OCI-LY7 (cell line): ENCODE data around the gene SPR. TPM values are rescaled to one million over a fixed set of nuclear protein-coding genes. Genes with fewer than 3 reads are reported as not detected.

Experiments
- BruUV-seq: library from RNA; stranded (reverse); fragments of 400-500 nt; replicated peaks from 2 replicates; lab custom pipeline; 2021; lab: Mats Ljungman, UMichigan
- CTCF ChIA-PET: fragments of 300-600 bp; sonication (Branson Sonifier 250); formaldehyde crosslinking; loops from one replicate; lab custom pipeline; 2022; ENCODE audit warnings: antibody characterized with exemption; ENCODE audit not compliant: unreplicated experiment; lab: Charles Lee
- POLR2A ChIA-PET: fragments of 300-600 bp; sonication (Branson Sonifier 250); formaldehyde crosslinking; loops from one replicate; lab custom pipeline; 2022; ENCODE audit warnings: antibody characterized with exemption; lab: Charles Lee
- DNase-seq: peaks from one replicate; pipeline ENCODE4 v3.0.0-alpha.2; 2015; ENCODE audit warnings: low spot score
- H2AFZ ChIP-seq: fragments of 200-600 bp; sonication (generic), shearing (Covaris generic); 2 replicates; pipeline ENCODE4 v1.6.1; 2014; ENCODE audit warnings: mild to moderate bottlenecking, antibody characterized with exemption, low read length, moderate library complexity
- H3K27ac ChIP-seq: fragments of 200-600 bp; sonication (generic); 2 replicates; pipeline ENCODE4 v1.5.1; 2014; ENCODE audit warnings: mixed run types, low read depth, mild to moderate bottlenecking, moderate library complexity, low read length, inconsistent platforms; ENCODE audit not compliant: poor library complexity, severe bottlenecking
- H3K36me3 ChIP-seq: fragments of 200-600 bp; sonication (generic); 2 replicates; pipeline ENCODE4 v1.6.1; 2014; ENCODE audit warnings: mild to moderate bottlenecking, antibody characterized with exemption, low read length, moderate library complexity, mixed read lengths; ENCODE audit not compliant: insufficient read depth
- H3K4me1 ChIP-seq: fragments of 200-600 bp; sonication (generic); 2 replicates; pipeline ENCODE4 v1.5.1; 2014; ENCODE audit warnings: mild to moderate bottlenecking, low read length; ENCODE audit not compliant: insufficient read depth, poor library complexity, severe bottlenecking
- H3K4me2 ChIP-seq: fragments of 200-600 bp; sonication (generic); 2 replicates; pipeline ENCODE4 v1.6.1; 2014; ENCODE audit warnings: mild to moderate bottlenecking, low read length
- H3K4me3 ChIP-seq: fragments of 200-600 bp; sonication (generic); 2 replicates; pipeline ENCODE4 v1.5.1; 2014; ENCODE audit warnings: mild to moderate bottlenecking, low read depth, low read length; ENCODE audit not compliant: poor library complexity, severe bottlenecking
- H3K79me2 ChIP-seq: fragments of 200-600 bp; sonication (generic); 2 replicates; pipeline ENCODE4 v1.6.1; 2016; ENCODE audit warnings: low read depth, mild to moderate bottlenecking, low read length, moderate library complexity, mixed read lengths; ENCODE audit not compliant: insufficient read depth
- H3K9me2 ChIP-seq: fragments of 200-600 bp; sonication (generic); 2 replicates; pipeline ENCODE4 v1.6.1; 2016; ENCODE audit warnings: mild to moderate bottlenecking, low read length, mixed read lengths; ENCODE audit not compliant: insufficient read depth
- H3K9me3 ChIP-seq: fragments of 200-600 bp; sonication (generic); 2 replicates; pipeline ENCODE4 v1.6.1; 2014; ENCODE audit warnings: mild to moderate bottlenecking, mixed run types, low read length, mixed read lengths
- H4K20me1 ChIP-seq: fragments of 200-600 bp; sonication (generic); 2 replicates; pipeline ENCODE4 v1.6.1; 2014; ENCODE audit warnings: mild to moderate bottlenecking, antibody characterized with exemption, low read length, moderate library complexity, mixed read lengths; ENCODE audit not compliant: insufficient read depth
- CTCF ChIP-seq: fragments of 200-600 bp; sonication (generic); conservative IDR thresholded peaks from 2 replicates; pipeline ENCODE4 v1.5.1; 2014; ENCODE audit warnings: mild to moderate bottlenecking, antibody characterized with exemption, low read length, moderate library complexity, mixed read lengths
- EZH2phosphoT487 ChIP-seq: fragments of 200-600 bp; sonication (generic); IDR thresholded peaks from 2 replicates; pipeline ENCODE4 v1.6.1; 2018; ENCODE audit warnings: low read depth, borderline replicate concordance, mild to moderate bottlenecking, mixed run types, antibody characterized with exemption, low read length, moderate library complexity, mixed read lengths
- intact Hi-C: fragments of 100-400 bp; cut with micrococcal nuclease; formaldehyde crosslinking; loops from one replicate; pipeline ENCODE4 v1.10.0; 2022; ENCODE audit not compliant: unreplicated experiment
- total RNA-seq, 2 experiments: library from RNA; depleted of rRNA in 1 of 2; stranded (reverse); fragments of >200 nt in 1 of 2; shearing (Covaris generic) in 1 of 2; gene quantifications; 2 replicates each; pipeline ENCODE4 v1.2.3, GENCODE V29; 2014 to 2022

Gene SPR
- total RNA-seq, 2 experiments from 2014 or later = not detected

GRCh38 chr2:72864500-72864899 is 22.7 kb upstream of the SPR start:
- Histone ChIP-seq H3K79me2 (no peaks in the 10 kb centered on the region), H3K27ac (no peak overlapping the region), H4K20me1 (no peaks in the 10 kb centered on the region), H3K4me1 (no peaks in the 10 kb centered on the region), H3K9me2 (0 out of 2 replicates have a peak, but pooled peaks cover 2% of the 10 kb centered on the region), H2AFZ (no peak overlapping the region), H3K36me3 (no peaks in the 10 kb centered on the region), H3K4me3 (no peak overlapping the region), H3K4me2 (no peak overlapping the region), H3K9me3 (no peaks in the 10 kb centered on the region)
- no TSS peak for BruUV-seq
- ChIA-PET POLR2A (no interaction called here), CTCF (no interaction called here)
- intact Hi-C loops = no loop called here
- TF ChIP-seq EZH2phosphoT487 (no peak), CTCF (no peak)
- DNase-seq = no peak

GRCh38 chr2:72871060-72871459 is 16.1 kb upstream of the SPR start:
- Histone ChIP-seq H3K9me3 (no peaks in the 10 kb centered on the region), H2AFZ (no peak overlapping the region), H3K4me1 (no peaks in the 10 kb centered on the region), H3K9me2 (0 out of 2 replicates have a peak, but pooled peaks cover 2% of the 10 kb centered on the region), H4K20me1 (no peaks in the 10 kb centered on the region), H3K36me3 (no peaks in the 10 kb centered on the region), H3K27ac (no peak overlapping the region), H3K4me2 (no peak overlapping the region), H3K79me2 (no peaks in the 10 kb centered on the region), H3K4me3 (no peak overlapping the region)
- no peak for TF ChIP-seq CTCF
- no peak for TF ChIP-seq EZH2phosphoT487
- no peak for DNase-seq
- no TSS peak for BruUV-seq
- intact Hi-C loops = no loop called here
- ChIA-PET POLR2A (interaction anchor here (0.7 to 0.9 kb wide), 3 partner anchors 10 to 461 kb away, joined by 3 to 5 read pairs (median 3); no protein-coding TSS in a partner anchor), CTCF (no interaction called here)

DNA sequence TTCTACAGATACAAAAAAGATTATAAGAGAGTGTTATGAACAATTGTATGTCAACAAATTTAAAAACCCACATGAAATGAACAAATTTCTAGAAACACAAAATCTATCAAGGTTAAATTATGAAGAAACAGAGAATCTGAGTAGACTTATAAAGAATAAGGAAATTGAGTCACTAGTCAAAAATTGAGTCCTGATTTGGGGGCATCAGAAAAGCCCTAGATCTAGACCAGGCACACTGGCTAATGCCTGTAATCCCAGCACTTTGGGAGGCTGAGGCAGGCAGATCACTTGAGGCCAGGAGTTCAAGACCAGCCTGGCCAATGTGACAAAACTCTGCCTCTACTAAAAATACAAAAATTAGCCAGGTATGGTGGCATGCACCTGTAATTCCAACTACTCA is 15.3 kb upstream of the SPR start:
- ChIA-PET CTCF (no interaction called here), POLR2A (interaction anchor here (0.6 to 0.9 kb wide), 2 partner anchors 36 to 38 kb away, joined by 3 read pairs; no protein-coding TSS in a partner anchor)
- Histone ChIP-seq H3K4me3 (no peak overlapping the region), H3K79me2 (no peaks in the 10 kb centered on the region), H4K20me1 (no peaks in the 10 kb centered on the region), H3K4me2 (no peak overlapping the region), H3K9me3 (no peaks in the 10 kb centered on the region), H3K4me1 (no peaks in the 10 kb centered on the region), H2AFZ (no peak overlapping the region), H3K36me3 (no peaks in the 10 kb centered on the region), H3K9me2 (no peaks in the 10 kb centered on the region), H3K27ac (no peak overlapping the region)
- no peak for DNase-seq
- BruUV-seq = no TSS peak
- TF ChIP-seq CTCF (no peak), EZH2phosphoT487 (no peak)
- intact Hi-C loops = no loop called here
